Endodermal cell (in vitro differentiated cells): Measurements from ENCODE around the gene FAM13C. TPM values are rescaled to one million over a fixed set of nuclear protein-coding genes. Genes with fewer than 3 reads are reported as not detected.

Experiments
- DNase-seq: peaks from one replicate; pipeline ENCODE4 v3.0.0-alpha.2; 2017
- H3K27ac ChIP-seq: 2 replicates; pipeline ENCODE4 v1.5.1; 2013; ENCODE audit warnings: mild to moderate bottlenecking, low read depth, low read length, moderate library complexity
- H3K27me3 ChIP-seq: 2 replicates; pipeline ENCODE4 v1.6.1; 2013; ENCODE audit warnings: mild to moderate bottlenecking, low read length, moderate library complexity; ENCODE audit not compliant: insufficient read depth, control insufficient read depth, poor library complexity, severe bottlenecking
- H3K36me3 ChIP-seq: 2 replicates; pipeline ENCODE4 v1.7.0; 2013; ENCODE audit warnings: mild to moderate bottlenecking, low read length, moderate library complexity; ENCODE audit not compliant: control insufficient read depth, insufficient read depth
- H3K4me1 ChIP-seq: one replicate; pipeline ENCODE4 v1.7.0; 2013; ENCODE audit warnings: low read length; ENCODE audit not compliant: control insufficient read depth, insufficient read depth
- H3K4me3 ChIP-seq: 2 replicates; pipeline ENCODE4 v1.5.1; 2013; ENCODE audit warnings: mild to moderate bottlenecking, low read length, moderate library complexity
- H3K9ac ChIP-seq: 2 replicates; pipeline ENCODE4 v1.6.1; 2013; ENCODE audit warnings: mild to moderate bottlenecking, low read length, moderate library complexity; ENCODE audit not compliant: poor library complexity, severe bottlenecking; ENCODE audit errors: extremely low read depth
- H3K9me3 ChIP-seq: 2 replicates; pipeline ENCODE4 v1.6.1; 2013; ENCODE audit warnings: mild to moderate bottlenecking, low read length, moderate library complexity; ENCODE audit not compliant: control insufficient read depth
- H3K27ac Mint-ChIP-seq: 2 replicates; pipeline ENCODE4 v1.8.0; 2020; ENCODE audit warnings: mixed read lengths
- H3K27me3 Mint-ChIP-seq: 2 replicates; pipeline ENCODE4 v1.8.0; 2021; ENCODE audit warnings: mild to moderate bottlenecking, mixed read lengths; ENCODE audit not compliant: insufficient read depth
- H3K36me3 Mint-ChIP-seq: 2 replicates; pipeline ENCODE4 v1.8.0; 2020; ENCODE audit warnings: low read depth, mixed read lengths
- H3K4me1 Mint-ChIP-seq: 2 replicates; pipeline ENCODE4 v1.8.0; 2020; ENCODE audit warnings: mixed read lengths
- H3K4me3 Mint-ChIP-seq: 2 replicates; pipeline ENCODE4 v1.8.0; 2020; ENCODE audit warnings: mild to moderate bottlenecking, moderate library complexity, mixed read lengths
- H3K9me3 Mint-ChIP-seq: 2 replicates; pipeline ENCODE4 v1.8.0; 2020; ENCODE audit warnings: mild to moderate bottlenecking, mixed read lengths
- WGBS, 2 experiments: methylation state at CpG; one replicate each; pipeline versions ENCODE4 v1.1.5 to v1.1.7; 2013; ENCODE audit warnings: missing lambda C conversion rate in 2 of 2, mixed read lengths in 1 of 2; ENCODE audit not compliant: insufficient coverage in 1 of 2, insufficient read length in 1 of 2; 5-methylcytosine and 5-hydroxymethylcytosine counted together
- total RNA-seq, 2 donors: library from RNA; stranded (reverse); fragmentation: NEBNext Ultra II Directional in 1 of 2; extraction: Animal tissue kit (Norgen Biotek cat#: 25700) in 1 of 2; gene quantifications; 2 replicates in 1 of 2; 3 replicates in 1 of 2; pipeline ENCODE4 v1.2.1, GENCODE V29; 2021
- TF ChIP-seq, protein P1 (sequence below): fragments of 200-600 bp; sonication (generic); conservative IDR thresholded peaks from 2 replicates; pipeline ENCODE4 v1.5.0; 2021; ENCODE audit warnings: antibody characterized with exemption, mild to moderate bottlenecking

Gene FAM13C
- total RNA-seq, 2 donors from 2014 or later = 2.5 to 3.7 TPM

DNA sequence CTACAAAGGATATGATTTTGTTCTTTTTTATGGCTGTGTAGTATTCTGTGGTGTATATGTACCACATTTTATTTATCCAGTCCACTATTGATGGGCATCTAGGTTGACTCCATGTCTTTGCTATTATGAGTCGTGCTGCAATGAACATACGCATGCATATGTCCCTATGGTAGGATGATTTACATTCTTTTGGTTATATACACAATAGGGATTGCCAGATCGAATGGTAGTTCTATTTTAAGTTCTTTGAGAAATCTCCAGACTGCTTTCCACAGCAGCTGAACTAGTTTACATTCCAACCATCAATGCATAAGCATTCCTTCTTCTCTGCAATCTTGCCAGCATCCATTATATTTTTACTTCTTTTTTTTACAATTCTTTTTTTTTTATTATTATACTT lies 35.6 kb upstream of the FAM13C start:
- peaks cover 7% of the 10 kb centered on the region for H3K9me3 Mint-ChIP-seq
- no peak for DNase-seq
- no peak overlapping the region for H3K4me3 Mint-ChIP-seq
- Histone ChIP-seq H3K9me3 (no peaks in the 10 kb centered on the region), H3K9ac (no peak overlapping the region), H3K4me3 (no peak overlapping the region), H3K4me1 (no peaks in the 10 kb centered on the region), H3K27ac (no peak overlapping the region), H3K36me3 (no peaks in the 10 kb centered on the region), H3K27me3 (no peaks in the 10 kb centered on the region)
- H3K27me3 Mint-ChIP-seq = no peaks in the 10 kb centered on the region
- H3K4me1 Mint-ChIP-seq = peaks cover 2% of the 10 kb centered on the region
- H3K36me3 Mint-ChIP-seq = no peaks in the 10 kb centered on the region
- no peak overlapping the region for H3K27ac Mint-ChIP-seq
- TF ChIP-seq, protein P1, sequence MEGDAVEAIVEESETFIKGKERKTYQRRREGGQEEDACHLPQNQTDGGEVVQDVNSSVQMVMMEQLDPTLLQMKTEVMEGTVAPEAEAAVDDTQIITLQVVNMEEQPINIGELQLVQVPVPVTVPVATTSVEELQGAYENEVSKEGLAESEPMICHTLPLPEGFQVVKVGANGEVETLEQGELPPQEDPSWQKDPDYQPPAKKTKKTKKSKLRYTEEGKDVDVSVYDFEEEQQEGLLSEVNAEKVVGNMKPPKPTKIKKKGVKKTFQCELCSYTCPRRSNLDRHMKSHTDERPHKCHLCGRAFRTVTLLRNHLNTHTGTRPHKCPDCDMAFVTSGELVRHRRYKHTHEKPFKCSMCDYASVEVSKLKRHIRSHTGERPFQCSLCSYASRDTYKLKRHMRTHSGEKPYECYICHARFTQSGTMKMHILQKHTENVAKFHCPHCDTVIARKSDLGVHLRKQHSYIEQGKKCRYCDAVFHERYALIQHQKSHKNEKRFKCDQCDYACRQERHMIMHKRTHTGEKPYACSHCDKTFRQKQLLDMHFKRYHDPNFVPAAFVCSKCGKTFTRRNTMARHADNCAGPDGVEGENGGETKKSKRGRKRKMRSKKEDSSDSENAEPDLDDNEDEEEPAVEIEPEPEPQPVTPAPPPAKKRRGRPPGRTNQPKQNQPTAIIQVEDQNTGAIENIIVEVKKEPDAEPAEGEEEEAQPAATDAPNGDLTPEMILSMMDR = no peak
- 86 to 96% methylated on average over 1 to 3 of the region's 3 CpGs for WGBS, 2 experiments

- peaks cover 7% of the 10 kb centered on the region for H3K9me3 Mint-ChIP-seq
- DNase-seq = no peak
- Histone ChIP-seq H3K27ac (no peak overlapping the region), H3K4me3 (no peak overlapping the region), H3K9me3 (no peaks in the 10 kb centered on the region), H3K4me1 (no peaks in the 10 kb centered on the region), H3K36me3 (no peaks in the 10 kb centered on the region), H3K27me3 (no peaks in the 10 kb centered on the region), H3K9ac (no peak overlapping the region)
- no peak overlapping the region for H3K4me3 Mint-ChIP-seq
- no peaks in the 10 kb centered on the region for H3K27me3 Mint-ChIP-seq
- TF ChIP-seq, protein P1 = no peak
- H3K4me1 Mint-ChIP-seq = peaks cover 2% of the 10 kb centered on the region
- H3K36me3 Mint-ChIP-seq = no peaks in the 10 kb centered on the region
- H3K27ac Mint-ChIP-seq = no peak overlapping the region
These were observed 33.6 kb upstream of the FAM13C start for GRCh38 chr10:59395984-59396383.

DNA sequence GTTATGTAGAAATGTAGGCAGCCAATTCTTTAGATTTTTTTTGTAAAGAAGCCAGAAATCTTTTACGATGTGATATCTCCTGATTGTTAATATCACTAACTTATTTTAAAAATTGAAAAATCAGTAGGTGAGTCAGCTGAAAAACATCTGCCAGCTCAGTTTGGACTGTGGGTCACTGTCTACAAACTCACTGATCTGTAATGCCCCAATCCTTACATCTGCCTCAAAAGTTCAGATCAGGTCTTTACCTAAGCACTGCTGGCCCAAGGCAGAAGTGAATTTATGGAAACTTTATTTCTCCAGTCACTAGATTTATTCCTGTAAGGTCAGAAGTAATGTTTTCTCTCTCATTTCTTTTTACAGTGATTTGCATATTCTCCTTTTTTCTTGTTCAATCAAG lies 31.0 kb upstream of the FAM13C start:
- Mint-ChIP-seq H3K9me3 (no peaks in the 10 kb centered on the region), H3K36me3 (no peaks in the 10 kb centered on the region), H3K27ac (no peak overlapping the region), H3K27me3 (no peaks in the 10 kb centered on the region), H3K4me1 (peaks cover 4% of the 10 kb centered on the region), H3K4me3 (no peak overlapping the region)
- Histone ChIP-seq H3K9ac (no peak overlapping the region), H3K9me3 (no peaks in the 10 kb centered on the region), H3K27ac (no peak overlapping the region), H3K27me3 (no peaks in the 10 kb centered on the region), H3K4me1 (no peaks in the 10 kb centered on the region), H3K4me3 (no peak overlapping the region), H3K36me3 (no peaks in the 10 kb centered on the region)
- WGBS, 2 experiments = 100% methylated on average over 1 of the region's 1 CpG; no CpG with 5 or more reads in 1 of the 2 experiments
- DNase-seq = no peak
- TF ChIP-seq, protein P1 = no peak
